Heart right ventricle (tissue), 16 donors: ENCODE data around the gene MDN1. TPM values are rescaled to one million over a fixed set of nuclear protein-coding genes. Genes with fewer than 3 reads are reported as not detected.

Experiments used
- ATAC-seq, 8 donors: fragments of 200-7000 bp; cut with Tn5 transposase; one replicate each; pipeline ENCODE4 v1.9.1; 2020; ENCODE audit warnings: mild to moderate bottlenecking in 8 of 8, moderate library complexity in 8 of 8, moderate number of reproducible peaks in 1 of 8
- DNase-seq, 2 donors: peaks; one replicate each; pipeline ENCODE4 v3.0.0-alpha.2; 2020
- H3K27ac ChIP-seq, 10 donors: fragments of 200-600 bp; sonication (generic) in 2 of 10; one replicate each; pipeline versions ENCODE4 v1.5.0 to v1.8.0; 2020 to 2022; ENCODE audit warnings: mild to moderate bottlenecking in 3 of 10
- H3K27me3 ChIP-seq, 7 donors: fragments of 200-600 bp; one replicate each; pipeline ENCODE4 v1.8.0; 2021 to 2022; ENCODE audit warnings: mild to moderate bottlenecking in 2 of 7
- H3K36me3 ChIP-seq, 9 donors: fragments of 200-600 bp; sonication (generic) in 1 of 9; one replicate each; pipeline versions ENCODE4 v1.5.0 to v1.8.0; 2020 to 2022; ENCODE audit warnings: mild to moderate bottlenecking in 2 of 9
- H3K4me1 ChIP-seq, 9 donors: fragments of 200-600 bp; sonication (generic) in 1 of 9; one replicate each; pipeline versions ENCODE4 v1.5.0 to v1.8.0; 2020 to 2022; ENCODE audit warnings: mild to moderate bottlenecking in 4 of 9
- H3K4me3 ChIP-seq, 10 donors: fragments of 200-600 bp; sonication (generic) in 2 of 10; one replicate each; pipeline versions ENCODE4 v1.5.0 to v1.8.0; 2020 to 2022; ENCODE audit warnings: mild to moderate bottlenecking in 7 of 10, moderate library complexity in 2 of 10
- H3K9me3 ChIP-seq, 11 donors: fragments of 200-600 bp in 10 of 11; sonication (generic) in 2 of 11; one replicate each; pipeline versions ENCODE4 v1.5.0 to v1.8.0; 2013 to 2022; ENCODE audit warnings: mild to moderate bottlenecking in 2 of 11, control low read depth in 1 of 11, moderate library complexity in 1 of 11
- whole genome bisulfite sequencing, 2 donors: extraction: QIAGEN DNeasy Blood & Tissue Kit; methylation state at CpG; one replicate each; pipeline ENCODE4 v1.1.7; 2013; ENCODE audit warnings: inconsistent platforms in 1 of 2; 5-methylcytosine and 5-hydroxymethylcytosine counted together
- intact Hi-C, 10 donors: fragments of 100-400 bp; cut with DNase I; formaldehyde crosslinking; loops; one replicate each; pipeline versions ENCODE4 v1.11.1 to v1.14.2; 2022
- polyA plus RNA-seq, 2 donors: library from polyadenylated mRNA; stranded (reverse); fragments of 200-250 nt; gene quantifications; one replicate each; pipeline ENCODE4 v1.2.3, GENCODE V29; 2013
- total RNA-seq, 10 donors: library from RNA; stranded (reverse); fragmentation: NEBNext Ultra II Directional in 3 of 10; extraction: Animal tissue kit (Norgen Biotek cat#: 25700) in 3 of 10; gene quantifications; one replicate each; pipeline versions ENCODE4 v1.2.1 to v1.2.4, GENCODE V29; 2021 to 2023
- TF ChIP-seq, protein P1 (sequence below), 9 donors: fragments of 200-600 bp; sonication (generic) in 2 of 9; IDR thresholded peaks; one replicate each; pipeline versions ENCODE4 v1.5.0 to v1.8.0; 2021 to 2022; ENCODE audit warnings: antibody characterized with exemption in 9 of 9, mild to moderate bottlenecking in 5 of 9, moderate library complexity in 1 of 9
- donor health status: Arrhythmogenic right ventricular cardiomyopathy.
- donor health status: ischemic (EF 13 %, LVEDD 7.1; RV severe dilation, severe dysfunction).
- donor health status: healthy with polysubstance abuse.
- donor health status: DM: no; HTN: yes; CAD: no.
- donor health status: DM: no; HTN: no; CAD: no.
- donor health status: ischemic (EF 25% LVEDD 6.9; RV normal size, moderate dysfunction).
- donor health status: ischemic (EF 25% LVEDD 5.7; RV mildly dilated, moderate dysfunction).
- donor health status: healthy.
- donor health status: DM: yes; HTN: yes; CAD: no.
- donor health status: Ischemic cardiomyopathy.
- donor health status: ischemic (EF 35%, LVEDD 5.7; RV mildly dilated, moderate dysfunction).
- donor health status: nonischemic (EF 11% LVEDD 7.7; RV severe dilation, severe dysfunction).
- donor health status: DM: yes; HTN: yes; CAD: no.
- donor health status: PGD.
- donor health status: ischemic (EF 29% LVEDD 5.4; RV normal size, mild dysfunction).
- donor health status: nonischemic (EF 23%, LVEDD 6.1; RV moderate dilation, normal function).

The MDN1 gene
- total and polyA plus RNA-seq, 12 donors: 8.6 to 41.2 (median 27.5) TPM

DNA sequence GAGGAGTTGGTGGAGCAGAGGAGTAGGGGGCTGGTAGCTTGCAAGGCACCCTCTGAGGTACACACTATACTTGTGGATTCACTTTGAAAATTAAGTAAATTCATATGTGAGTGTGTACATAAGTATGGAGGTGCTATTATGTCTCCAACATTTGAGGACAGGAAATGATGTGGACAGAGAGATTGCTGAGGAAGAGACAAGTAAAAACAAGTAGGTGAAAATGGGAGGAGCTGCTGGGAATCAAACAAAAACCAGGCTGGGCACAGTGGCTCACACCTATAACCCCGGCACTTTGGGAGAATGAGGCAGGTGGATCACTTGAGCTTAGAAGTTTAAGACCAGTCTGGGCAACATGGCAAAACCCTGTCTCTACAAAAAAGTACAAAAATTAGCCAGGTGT is 111.8 kb downstream of the MDN1 start:
- DNase-seq (no peak), ATAC-seq (no peak)
- Histone ChIP-seq H3K9me3 (no peaks in the 10 kb centered on the region), H3K4me1 (no peaks in the 10 kb centered on the region), H3K36me3 (peaks cover 0 to 100% (median 37%) of the 10 kb centered on the region in 9 donors), H3K4me3 (no peak overlapping the region), H3K27me3 (no peaks in the 10 kb centered on the region), H3K27ac (no peak overlapping the region)
- 89 to 100% methylated on average over 1 of the region's 1 CpG for WGBS, 2 donors
- intact Hi-C loops: no loop called here
- TF ChIP-seq, protein P1, sequence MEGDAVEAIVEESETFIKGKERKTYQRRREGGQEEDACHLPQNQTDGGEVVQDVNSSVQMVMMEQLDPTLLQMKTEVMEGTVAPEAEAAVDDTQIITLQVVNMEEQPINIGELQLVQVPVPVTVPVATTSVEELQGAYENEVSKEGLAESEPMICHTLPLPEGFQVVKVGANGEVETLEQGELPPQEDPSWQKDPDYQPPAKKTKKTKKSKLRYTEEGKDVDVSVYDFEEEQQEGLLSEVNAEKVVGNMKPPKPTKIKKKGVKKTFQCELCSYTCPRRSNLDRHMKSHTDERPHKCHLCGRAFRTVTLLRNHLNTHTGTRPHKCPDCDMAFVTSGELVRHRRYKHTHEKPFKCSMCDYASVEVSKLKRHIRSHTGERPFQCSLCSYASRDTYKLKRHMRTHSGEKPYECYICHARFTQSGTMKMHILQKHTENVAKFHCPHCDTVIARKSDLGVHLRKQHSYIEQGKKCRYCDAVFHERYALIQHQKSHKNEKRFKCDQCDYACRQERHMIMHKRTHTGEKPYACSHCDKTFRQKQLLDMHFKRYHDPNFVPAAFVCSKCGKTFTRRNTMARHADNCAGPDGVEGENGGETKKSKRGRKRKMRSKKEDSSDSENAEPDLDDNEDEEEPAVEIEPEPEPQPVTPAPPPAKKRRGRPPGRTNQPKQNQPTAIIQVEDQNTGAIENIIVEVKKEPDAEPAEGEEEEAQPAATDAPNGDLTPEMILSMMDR (IDR thresholded peaks at IDR 0.05): no peak

DNA sequence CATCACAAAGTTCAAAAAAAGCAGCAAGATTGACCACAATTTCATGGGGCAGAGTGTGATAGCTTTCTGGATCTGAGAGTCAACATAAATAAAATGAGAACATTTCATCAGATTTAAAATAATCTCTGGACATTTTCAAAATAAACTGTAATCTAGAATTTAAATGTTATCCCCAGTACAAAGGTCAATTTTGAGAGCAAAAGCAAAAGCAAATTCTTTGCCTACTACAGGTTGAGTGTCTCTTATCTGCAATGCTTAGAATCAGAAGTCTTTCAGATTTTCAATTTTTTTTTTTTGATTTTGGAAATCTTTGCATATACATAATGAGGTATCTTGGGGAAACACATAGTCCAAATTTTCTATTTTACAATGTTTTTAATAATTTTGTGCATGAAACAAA is 113.5 kb downstream of the MDN1 start:
- TF ChIP-seq, protein P1 (IDR thresholded peaks at IDR 0.05): no peak
- intact Hi-C loops: no loop called here
- ATAC-seq (no peak), DNase-seq (no peak)
- Histone ChIP-seq H3K4me3 (no peak overlapping the region), H3K27me3 (no peaks in the 10 kb centered on the region), H3K9me3 (no peaks in the 10 kb centered on the region), H3K36me3 (peaks cover 0 to 99% (median 36%) of the 10 kb centered on the region in 9 donors), H3K4me1 (no peaks in the 10 kb centered on the region), H3K27ac (no peak overlapping the region)

DNA sequence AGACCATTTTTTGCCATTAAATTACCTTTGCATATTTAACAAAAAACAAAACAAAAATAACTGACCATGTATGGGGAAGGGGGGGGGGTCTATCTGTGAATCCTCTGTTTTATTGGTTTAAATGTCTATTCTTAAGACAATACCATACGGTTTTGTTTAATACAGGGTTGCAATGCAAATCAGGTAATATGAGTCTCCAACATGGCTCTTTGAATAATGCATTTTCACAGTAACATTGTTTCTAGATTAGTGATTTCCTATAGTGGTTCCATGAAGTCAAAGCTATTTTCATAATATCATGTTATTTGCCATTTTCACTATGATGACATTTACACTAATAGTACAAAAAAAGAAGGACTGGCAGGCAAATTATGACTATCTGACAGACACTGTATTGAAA is 116.3 kb downstream of the MDN1 start:
- intact Hi-C loops: no loop called here
- H3K4me1 ChIP-seq: no peaks in the 10 kb centered on the region
- ATAC-seq (no peak), DNase-seq (no peak)
- no peak overlapping the region for H3K27ac ChIP-seq
- H3K4me3 ChIP-seq: no peak overlapping the region
- WGBS, 2 donors: 98% methylated on average over 1 of the region's 1 CpG
- TF ChIP-seq, protein P1 (IDR thresholded peaks at IDR 0.05): no peak
- no peaks in the 10 kb centered on the region for H3K9me3 ChIP-seq
- no peaks in the 10 kb centered on the region for H3K27me3 ChIP-seq
- peaks cover 0 to 99% (median 32%) of the 10 kb centered on the region in 9 donors for H3K36me3 ChIP-seq

DNA sequence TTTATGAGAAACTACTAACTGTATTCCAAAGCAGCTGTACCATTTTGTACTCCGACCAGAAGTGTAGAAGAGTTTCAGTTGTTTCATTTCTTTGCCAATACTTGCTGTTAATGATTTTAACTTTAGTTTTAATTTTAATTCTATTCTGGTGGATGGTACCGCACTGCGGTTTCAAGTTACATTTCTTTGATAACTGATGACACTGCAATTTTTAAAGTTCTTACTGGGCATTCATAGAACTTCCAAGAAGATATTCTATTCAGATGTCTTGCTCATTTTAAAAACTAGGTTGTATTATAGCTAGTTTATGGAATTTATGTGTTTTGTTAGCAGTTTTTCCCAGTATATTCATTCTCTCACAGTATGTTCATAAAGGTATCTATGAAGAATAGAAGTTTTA is 117.2 kb downstream of the MDN1 start:
- Histone ChIP-seq H3K27me3 (no peaks in the 10 kb centered on the region), H3K9me3 (no peaks in the 10 kb centered on the region), H3K4me1 (no peaks in the 10 kb centered on the region), H3K4me3 (no peak overlapping the region), H3K36me3 (peaks cover 0 to 99% (median 22%) of the 10 kb centered on the region in 9 donors), H3K27ac (no peak overlapping the region)
- WGBS, 2 donors: 96 to 98% methylated on average over 3 of the region's 3 CpGs
- no peak for DNase-seq
- intact Hi-C loops: no loop called here
- ATAC-seq: no peak
- TF ChIP-seq, protein P1 (IDR thresholded peaks at IDR 0.05): no peak
